C4-2B (cell line): ENCODE results near the gene AXIN2.

Experiments used
- CTCF ChIP-seq: fragments of 450-650 bp; conservative IDR thresholded peaks from 2 replicates; pipeline ENCODE4 v1.5.1; 2017; ENCODE audit warnings: mild to moderate bottlenecking
- ZFX ChIP-seq: fragments of 450-650 bp; IDR thresholded peaks from 2 replicates; pipeline ENCODE4 v1.6.1; 2017

- TF ChIP-seq CTCF (no peak), ZFX (no peak)
Measured at GRCh38 chr17:65533852-65534457, 27.5 kb downstream of the AXIN2 start.
